GM12878 (cell line): ENCODE data around the gene MYH6. TPM values are rescaled to one million over a fixed set of nuclear protein-coding genes. Genes with fewer than 3 reads are reported as not detected.

Source experiments
- ATAC-seq: fragments of 200-7000 bp; cut with Tn5 transposase; 3 replicates; pipeline ENCODE4 v1.9.1; 2020; ENCODE audit warnings: mild to moderate bottlenecking, moderate library complexity
- BruUV-seq: library from RNA; stranded (reverse); fragments of 400-500 nt; replicated peaks from 2 replicates; lab custom pipeline; 2021; lab: Mats Ljungman, UMichigan
- CTCF ChIA-PET: fragments of 300-600 bp; sonication (Branson Sonifier 250); formaldehyde crosslinking; extraction: SDS; loops from one replicate; lab custom pipeline; 2021; ENCODE audit warnings: inconsistent platforms; lab: Yijun Ruan, JAX
- POLR2A ChIA-PET: fragments of 350-600 bp; formaldehyde crosslinking; extraction: SDS; loops from one replicate; lab custom pipeline; 2021; ENCODE audit warnings: inconsistent platforms; lab: Charles Lee
- RAD21 ChIA-PET: fragments of 300-600 bp; sonication (Branson Sonifier 250); formaldehyde crosslinking; loops from one replicate; lab custom pipeline; 2023; ENCODE audit warnings: antibody characterized with exemption; ENCODE audit not compliant: unreplicated experiment; lab: Charles Lee
- SMC1A ChIA-PET: fragments of 300-600 bp; sonication (Branson Sonifier 250); formaldehyde crosslinking; loops from one replicate; lab custom pipeline; 2023; ENCODE audit not compliant: unreplicated experiment, uncharacterized antibody; lab: Charles Lee
- DNase-seq: peaks from one replicate; pipeline ENCODE4 v3.0.0-alpha.2; 2011; ENCODE audit warnings: low read depth, low spot score
- FAIRE-seq: peaks from 3 replicates; lab custom pipeline; 2011; peaks lifted over from hg19 to GRCh38; lab: Jason Lieb, UNC
- H2AFZ ChIP-seq: 2 replicates; pipeline ENCODE4 v1.6.0; 2011; ENCODE audit warnings: low read depth, low read length, control low read depth; ENCODE audit not compliant: control insufficient read depth
- H3K27ac ChIP-seq: 2 replicates; pipeline ENCODE4 v1.5.1; 2011; ENCODE audit warnings: control low read depth; ENCODE audit not compliant: control insufficient read depth, insufficient read depth
- H3K27me3 ChIP-seq, 2 experiments: replicated peaks in 1 of 2; 2 replicates each; pipeline versions ENCODE4 v1.6.0 to v1.6.1; 2011; ENCODE audit warnings: low read length in 1 of 2; ENCODE audit not compliant: control insufficient read depth in 2 of 2, insufficient read depth in 2 of 2
- H3K36me3 ChIP-seq, 2 experiments: 2 replicates each; pipeline ENCODE4 v1.5.1; 2011; ENCODE audit warnings: low read length in 1 of 2; ENCODE audit not compliant: control insufficient read depth in 2 of 2, insufficient read depth in 2 of 2
- H3K4me1 ChIP-seq: 2 replicates; pipeline ENCODE4 v1.6.1; 2011; ENCODE audit warnings: mild to moderate bottlenecking, low read length, moderate library complexity, mixed read lengths; ENCODE audit not compliant: control insufficient read depth, insufficient read depth
- H3K4me2 ChIP-seq: 2 replicates; pipeline ENCODE4 v1.6.0; 2011; ENCODE audit warnings: control low read depth; ENCODE audit not compliant: control insufficient read depth, insufficient read depth
- H3K4me3 ChIP-seq: fragments of 200-600 bp; sonication (generic); 2 replicates; pipeline ENCODE4 v1.5.1; 2016
- H3K79me2 ChIP-seq: 2 replicates; pipeline ENCODE4 v1.6.0; 2011; ENCODE audit warnings: low read length; ENCODE audit not compliant: control insufficient read depth, insufficient read depth
- H3K9ac ChIP-seq: 2 replicates; pipeline ENCODE4 v1.8.0; 2011; ENCODE audit warnings: low read length, control low read depth, mixed read lengths; ENCODE audit not compliant: control insufficient read depth, insufficient read depth
- H3K9me3 ChIP-seq: replicated peaks from 3 replicates; pipeline ENCODE4 v1.5.1; 2011; ENCODE audit warnings: mild to moderate bottlenecking, low read length; ENCODE audit not compliant: control insufficient read depth, insufficient read depth
- H4K20me1 ChIP-seq: 2 replicates; pipeline ENCODE4 v1.6.0; 2011; ENCODE audit not compliant: control insufficient read depth, insufficient read depth
- ATF7 ChIP-seq: fragments of 450-650 bp; IDR thresholded peaks from 2 replicates; pipeline ENCODE4 v1.6.1; 2016; ENCODE audit warnings: low read depth, mild to moderate bottlenecking
- EZH2 ChIP-seq: IDR thresholded peaks from 2 replicates; pipeline ENCODE4 v1.6.1; 2012; ENCODE audit warnings: low read depth, mild to moderate bottlenecking, control low read depth, inconsistent platforms, low read length, borderline replicate concordance; ENCODE audit not compliant: control insufficient read depth
- PML ChIP-seq: IDR thresholded peaks from 2 replicates; pipeline ENCODE4 v1.6.1; 2012; ENCODE audit warnings: low read length, inconsistent platforms
- RAD51 ChIP-seq: fragments of 450-650 bp; IDR thresholded peaks from 2 replicates; pipeline ENCODE4 v1.6.1; 2016; ENCODE audit warnings: moderate library complexity, mild to moderate bottlenecking, inconsistent platforms
- RCOR1 ChIP-seq: conservative IDR thresholded peaks from 2 replicates; pipeline ENCODE4 v1.6.1; 2012; ENCODE audit warnings: low read depth, low read length, improper control_type of control experiment
- SIX5 ChIP-seq: IDR thresholded peaks from 2 replicates; pipeline ENCODE4 v1.6.1; 2011; ENCODE audit warnings: mild to moderate bottlenecking, low read depth, low read length, moderate library complexity; ENCODE audit not compliant: severe bottlenecking
- SRF ChIP-seq, 2 experiments: IDR thresholded peaks; 2 replicates each; pipeline ENCODE4 v1.6.1; 2011; ENCODE audit warnings: low read depth in 2 of 2, low read length in 2 of 2, mild to moderate bottlenecking in 1 of 2, moderate library complexity in 1 of 2
- STAT1 ChIP-seq: fragments of 450-650 bp; conservative IDR thresholded peaks from 2 replicates; pipeline ENCODE4 v1.6.1; 2014; ENCODE audit warnings: antibody characterized with exemption, mild to moderate bottlenecking
- STAT3 ChIP-seq: IDR thresholded peaks from 2 replicates; pipeline ENCODE4 v1.6.1; 2011; ENCODE audit warnings: low read depth, low read length, improper control_type of control experiment
- ZNF217 ChIP-seq: fragments of 450-650 bp; IDR thresholded peaks from 2 replicates; pipeline ENCODE4 v1.6.1; 2017; ENCODE audit warnings: antibody characterized with exemption, mild to moderate bottlenecking
- WGBS: methylation state at CpG from one replicate; pipeline ENCODE4 v1.1.6; 2016; ENCODE audit warnings: low lambda C conversion rate; ENCODE audit not compliant: insufficient replicate concordance, insufficient coverage; ENCODE audit errors: missing lambda C conversion rate; 5-methylcytosine and 5-hydroxymethylcytosine counted together
- in situ Hi-C: fragments of 300-500 bp; cut with MboI; formaldehyde crosslinking; loops from 9 replicates; pipeline ENCODE4 v1.14.3; 2018; ENCODE audit warnings: mixed read lengths
- intact Hi-C: fragments of 100-400 bp; cut with micrococcal nuclease; formaldehyde crosslinking; loops from one replicate; pipeline ENCODE4 v1.14.2; 2022; ENCODE audit not compliant: unreplicated experiment
- polyA plus RNA-seq, 11 experiments: library from polyadenylated mRNA; depleted of rRNA in 4 of 11; unstranded in 6 of 11; stranded (reverse) in 5 of 11; fragments of >200 nt; fragmentation: Nextera tagmentation in 4 of 11; fragmentation: Illumina TruSeq in 1 of 11; extraction: Ambion mirVana in 4 of 11; extraction: Trizol in 1 of 11; gene quantifications; 1 replicate in 1 of 11; 2 replicates in 10 of 11; pipeline versions ENCODE4 v1.2.1 to v1.2.3, GENCODE V29; 2011 to 2016; ENCODE audit warnings: inconsistent platforms in 2 of 11, missing spikeins in 2 of 11, low read depth in 1 of 11
- total RNA-seq, 4 experiments: library from RNA; depleted of rRNA in 3 of 4; stranded (reverse); fragments of >200 nt in 3 of 4; fragmentation: Illumina TruSeq in 1 of 4; extraction: Trizol in 1 of 4; gene quantifications; 2 replicates each; pipeline versions ENCODE4 v1.2.1 to v1.2.3, GENCODE V29; 2013 to 2021
- TF ChIP-seq, protein P1 (sequence below): IDR thresholded peaks from 2 replicates; pipeline ENCODE4 v1.6.1; 2011; ENCODE audit warnings: low read depth, mild to moderate bottlenecking, low read length, moderate library complexity, borderline replicate concordance; ENCODE audit errors: extremely low read depth
- TF ChIP-seq, protein P2 (sequence below): fragments of 150-350 bp; IDR thresholded peaks from 2 replicates; pipeline ENCODE4 v1.6.1; 2014; ENCODE audit warnings: mild to moderate bottlenecking, low read depth, low read length
- TF ChIP-seq, protein P3 (sequence below): fragments of 450-650 bp; IDR thresholded peaks from 2 replicates; pipeline ENCODE4 v1.6.1; 2018; ENCODE audit warnings: mild to moderate bottlenecking, low read depth, moderate library complexity; ENCODE audit not compliant: partially characterized antibody

The MYH6 gene
- total and polyA plus RNA-seq, 10 of the 15 experiments (the other 5 are each of a cell fraction or from before 2014, with no cell fraction given): 0.01 to 0.84 (median 0.05) TPM; not detected in 7

DNA sequence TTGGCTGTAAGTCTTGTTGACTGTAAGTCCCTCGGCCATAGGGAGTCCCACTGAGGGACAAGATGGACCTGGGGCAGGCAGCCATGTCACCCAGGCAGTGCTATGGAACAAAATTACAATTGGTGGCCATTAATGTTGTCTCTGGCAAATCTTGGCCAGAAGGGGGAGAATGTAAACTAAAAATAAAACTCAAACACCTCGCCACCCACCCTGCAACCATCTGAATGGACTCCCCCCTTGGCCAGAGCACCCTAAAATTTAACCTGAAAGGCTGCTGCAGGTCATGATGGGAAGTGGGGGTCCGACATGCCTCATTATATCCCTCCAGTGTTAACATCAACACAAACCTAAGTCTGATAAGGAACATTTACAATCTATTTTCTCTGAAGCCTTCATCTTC lies 63.6 kb downstream of the MYH6 start:
- ChIA-PET RAD21 (no interaction called here), CTCF (no interaction called here), SMC1A (no interaction called here), POLR2A (no interaction called here)
- Histone ChIP-seq H3K9me3 (no peaks in the 10 kb centered on the region; the same call in 2 of the 3 replicates), H2AFZ (no peak overlapping the region), H3K36me3 (no peaks in the 10 kb centered on the region), H3K4me2 (no peak overlapping the region), H3K4me3 (no peak overlapping the region), H4K20me1 (no peaks in the 10 kb centered on the region), H3K79me2 (no peaks in the 10 kb centered on the region), H3K4me1 (no peaks in the 10 kb centered on the region), H3K27ac (no peak overlapping the region), H3K27me3 (no peaks in the 10 kb centered on the region; a peak in 2 of 4 replicates), H3K9ac (no peak overlapping the region)
- no peak for ATAC-seq
- intact Hi-C loops (no loop called here), in situ Hi-C loops (no loop called here)
- no TSS peak for BruUV-seq
- WGBS: 2% methylated on average over 3 of the region's 3 CpGs
- no peak for FAIRE-seq
- TF ChIP-seq SIX5 (no peak), STAT1 (no peak), ZNF217 (no peak), PML (no peak), STAT3 (no peak), ATF7 (no peak), RCOR1 (no peak), SRF (IDR thresholded peaks at IDR 0.05; ENCODE audit: low read depth in 2 of 2, low read length in 2 of 2) (no peak), RAD51 (no peak), EZH2 (no peak)
- TF ChIP-seq, protein P1, sequence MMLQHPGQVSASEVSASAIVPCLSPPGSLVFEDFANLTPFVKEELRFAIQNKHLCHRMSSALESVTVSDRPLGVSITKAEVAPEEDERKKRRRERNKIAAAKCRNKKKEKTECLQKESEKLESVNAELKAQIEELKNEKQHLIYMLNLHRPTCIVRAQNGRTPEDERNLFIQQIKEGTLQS: no peak
- TF ChIP-seq, protein P2, sequence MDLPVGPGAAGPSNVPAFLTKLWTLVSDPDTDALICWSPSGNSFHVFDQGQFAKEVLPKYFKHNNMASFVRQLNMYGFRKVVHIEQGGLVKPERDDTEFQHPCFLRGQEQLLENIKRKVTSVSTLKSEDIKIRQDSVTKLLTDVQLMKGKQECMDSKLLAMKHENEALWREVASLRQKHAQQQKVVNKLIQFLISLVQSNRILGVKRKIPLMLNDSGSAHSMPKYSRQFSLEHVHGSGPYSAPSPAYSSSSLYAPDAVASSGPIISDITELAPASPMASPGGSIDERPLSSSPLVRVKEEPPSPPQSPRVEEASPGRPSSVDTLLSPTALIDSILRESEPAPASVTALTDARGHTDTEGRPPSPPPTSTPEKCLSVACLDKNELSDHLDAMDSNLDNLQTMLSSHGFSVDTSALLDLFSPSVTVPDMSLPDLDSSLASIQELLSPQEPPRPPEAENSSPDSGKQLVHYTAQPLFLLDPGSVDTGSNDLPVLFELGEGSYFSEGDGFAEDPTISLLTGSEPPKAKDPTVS: no peak
- TF ChIP-seq, protein P3, sequence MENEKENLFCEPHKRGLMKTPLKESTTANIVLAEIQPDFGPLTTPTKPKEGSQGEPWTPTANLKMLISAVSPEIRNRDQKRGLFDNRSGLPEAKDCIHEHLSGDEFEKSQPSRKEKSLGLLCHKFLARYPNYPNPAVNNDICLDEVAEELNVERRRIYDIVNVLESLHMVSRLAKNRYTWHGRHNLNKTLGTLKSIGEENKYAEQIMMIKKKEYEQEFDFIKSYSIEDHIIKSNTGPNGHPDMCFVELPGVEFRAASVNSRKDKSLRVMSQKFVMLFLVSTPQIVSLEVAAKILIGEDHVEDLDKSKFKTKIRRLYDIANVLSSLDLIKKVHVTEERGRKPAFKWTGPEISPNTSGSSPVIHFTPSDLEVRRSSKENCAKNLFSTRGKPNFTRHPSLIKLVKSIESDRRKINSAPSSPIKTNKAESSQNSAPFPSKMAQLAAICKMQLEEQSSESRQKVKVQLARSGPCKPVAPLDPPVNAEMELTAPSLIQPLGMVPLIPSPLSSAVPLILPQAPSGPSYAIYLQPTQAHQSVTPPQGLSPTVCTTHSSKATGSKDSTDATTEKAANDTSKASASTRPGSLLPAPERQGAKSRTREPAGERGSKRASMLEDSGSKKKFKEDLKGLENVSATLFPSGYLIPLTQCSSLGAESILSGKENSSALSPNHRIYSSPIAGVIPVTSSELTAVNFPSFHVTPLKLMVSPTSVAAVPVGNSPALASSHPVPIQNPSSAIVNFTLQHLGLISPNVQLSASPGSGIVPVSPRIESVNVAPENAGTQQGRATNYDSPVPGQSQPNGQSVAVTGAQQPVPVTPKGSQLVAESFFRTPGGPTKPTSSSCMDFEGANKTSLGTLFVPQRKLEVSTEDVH: no peak
- DNase-seq: no peak
